H7 (cell line): ENCODE results near the gene CTXND1. TPM values are rescaled to one million over a fixed set of nuclear protein-coding genes. Genes with fewer than 3 reads are reported as not detected.
"Not testable (repeated sequence)": the region's sequence is repeated elsewhere in the genome, so short reads cannot be mapped to it uniquely, and the experiment has no call there.

Experiments used
- DNase-seq: peaks from one replicate; pipeline ENCODE4 v3.0.0; 2012
- H3K27me3 ChIP-seq: 2 replicates; pipeline ENCODE4 v1.6.0; 2011; ENCODE audit warnings: mild to moderate bottlenecking, low read length; ENCODE audit not compliant: control insufficient read depth, insufficient read depth
- H3K36me3 ChIP-seq: replicated peaks from 2 replicates; pipeline ENCODE4 v1.5.1; 2011; ENCODE audit warnings: low read length; ENCODE audit not compliant: control insufficient read depth, insufficient read depth
- H3K4me3 ChIP-seq: 2 replicates; pipeline ENCODE4 v1.5.1; 2011; ENCODE audit warnings: low read depth, mild to moderate bottlenecking, control low read depth, low read length, moderate library complexity; ENCODE audit not compliant: insufficient read depth
- total RNA-seq: library from RNA; depleted of rRNA; stranded (reverse); fragments of >200 nt; shearing (Covaris generic); gene quantifications from 2 replicates; pipeline ENCODE4 v1.2.3, GENCODE V29; 2014; rRNA removed

The CTXND1 gene
- total RNA-seq, 1 experiment from 2014 or later: not detected

- Histone ChIP-seq H3K36me3 (peaks cover 1% of the 10 kb centered on the region), H3K4me3 (no peak overlapping the region), H3K27me3 (no peaks in the 10 kb centered on the region)
- no peak for DNase-seq
Observed at GRCh38 chr15:80157215-80157614, 94.8 kb downstream of the CTXND1 start.

- peaks cover 1% of the 10 kb centered on the region for H3K36me3 ChIP-seq
- DNase-seq: no peak
- H3K27me3 ChIP-seq: peaks cover under 1% of the 10 kb centered on the region; the same call in 1 of the 2 replicates
- H3K4me3 ChIP-seq: no peak overlapping the region
Observed at GRCh38 chr15:80156176-80156720, 95.8 kb downstream of the CTXND1 start.

GRCh38 chr15:80155378-80156175 lies 96.4 kb downstream of the CTXND1 start:
- H3K27me3 ChIP-seq, H3K4me3 ChIP-seq, H3K36me3 ChIP-seq, DNase-seq: not testable (repeated sequence)

GRCh38 chr15:80155001-80155377 lies 97.0 kb downstream of the CTXND1 start:
- Histone ChIP-seq H3K4me3 (no peak overlapping the region), H3K27me3 (peaks cover 2% of the 10 kb centered on the region), H3K36me3 (peaks cover 1% of the 10 kb centered on the region)
- no peak for DNase-seq

GRCh38 chr15:80154336-80154735 lies 97.7 kb downstream of the CTXND1 start:
- H3K36me3 ChIP-seq: peaks cover 1% of the 10 kb centered on the region
- peaks cover 2% of the 10 kb centered on the region for H3K27me3 ChIP-seq
- DNase-seq: no peak
- H3K4me3 ChIP-seq: no peak overlapping the region

- H3K4me3 ChIP-seq: no peak overlapping the region; the same call in 1 of the 2 replicates
- peaks cover 1% of the 10 kb centered on the region for H3K36me3 ChIP-seq
- DNase-seq: no peak
- peaks cover 2% of the 10 kb centered on the region for H3K27me3 ChIP-seq
Observed at GRCh38 chr15:80153900-80154299, 98.1 kb downstream of the CTXND1 start.

GRCh38 chr15:80152896-80153876 lies 98.8 kb downstream of the CTXND1 start, which contains the start of gene FAH:
Gene FAH, plus strand, starts transcription at chr15:80152999. Its CDS starts 56 bp downstream, at chr15:80153055.
- Histone ChIP-seq H3K36me3 (no peaks in the 10 kb centered on the region; the same call in 1 of the 2 replicates), H3K4me3 (peak within 1 kb of the TSS; percentile 64)
- no peak for DNase-seq

GRCh38 chr15:80152180-80152895 lies 99.7 kb downstream of the CTXND1 start:
- peak overlapping the region; percentile 64 for H3K4me3 ChIP-seq
- DNase-seq: peak; percentile 100
- peaks cover 2% of the 10 kb centered on the region for H3K27me3 ChIP-seq
- H3K36me3 ChIP-seq: no peaks in the 10 kb centered on the region

More at GRCh38 chr15:80152896-80153876, 98.8 kb downstream of the CTXND1 start, which contains the start of gene FAH:
- H3K27me3 ChIP-seq: peaks cover 2% of the 10 kb centered on the region

GRCh38 chr15:80151576-80151975 lies 100.4 kb downstream of the CTXND1 start:
- no peak for DNase-seq
- peaks cover 2% of the 10 kb centered on the region for H3K27me3 ChIP-seq
- peak overlapping the region; percentile 64; the same call in 1 of the 2 replicates for H3K4me3 ChIP-seq
- no peaks in the 10 kb centered on the region for H3K36me3 ChIP-seq

GRCh38 chr15:80151148-80151547 lies 100.9 kb downstream of the CTXND1 start:
- Histone ChIP-seq H3K36me3 (no peaks in the 10 kb centered on the region), H3K27me3 (peaks cover 2% of the 10 kb centered on the region), H3K4me3 (no peak overlapping the region)
- no peak for DNase-seq

Other genes with a start within 250 kb of the CTXND1 start
- gene ZFAND6, start 192.5 kb downstream of the CTXND1 start, total RNA-seq: 213 and 238 TPM in 2 replicates
- gene FAH, start 99.2 kb downstream of the CTXND1 start, total RNA-seq: 17.6 and 21.4 TPM in 2 replicates
- gene ARNT2, start 152.2 kb upstream of the CTXND1 start, total RNA-seq: 1.5 and 3.1 TPM in 2 replicates